Head of caudate nucleus (tissue), 42 donors: Measurements from ENCODE around the gene CEP170.

ENCODE experiments used
- DNase-seq, 42 donors: peaks; one replicate each; pipeline versions ENCODE4 v3.0.0 to v3.0.0-alpha.2; 2020 to 2021; ENCODE audit warnings: mixed read lengths in 7 of 42
- intact Hi-C: fragments of 100-400 bp; cut with DNase I; formaldehyde crosslinking; loops from one replicate; pipeline ENCODE4 v1.15.0; 2022

Gene CEP170

GRCh38 chr1:243269461-243269801 is 14.3 kb upstream of the CEP170 start:
- intact Hi-C loops = no loop called here
- peak in 1 of 42 donors; percentile 13 for DNase-seq

DNA sequence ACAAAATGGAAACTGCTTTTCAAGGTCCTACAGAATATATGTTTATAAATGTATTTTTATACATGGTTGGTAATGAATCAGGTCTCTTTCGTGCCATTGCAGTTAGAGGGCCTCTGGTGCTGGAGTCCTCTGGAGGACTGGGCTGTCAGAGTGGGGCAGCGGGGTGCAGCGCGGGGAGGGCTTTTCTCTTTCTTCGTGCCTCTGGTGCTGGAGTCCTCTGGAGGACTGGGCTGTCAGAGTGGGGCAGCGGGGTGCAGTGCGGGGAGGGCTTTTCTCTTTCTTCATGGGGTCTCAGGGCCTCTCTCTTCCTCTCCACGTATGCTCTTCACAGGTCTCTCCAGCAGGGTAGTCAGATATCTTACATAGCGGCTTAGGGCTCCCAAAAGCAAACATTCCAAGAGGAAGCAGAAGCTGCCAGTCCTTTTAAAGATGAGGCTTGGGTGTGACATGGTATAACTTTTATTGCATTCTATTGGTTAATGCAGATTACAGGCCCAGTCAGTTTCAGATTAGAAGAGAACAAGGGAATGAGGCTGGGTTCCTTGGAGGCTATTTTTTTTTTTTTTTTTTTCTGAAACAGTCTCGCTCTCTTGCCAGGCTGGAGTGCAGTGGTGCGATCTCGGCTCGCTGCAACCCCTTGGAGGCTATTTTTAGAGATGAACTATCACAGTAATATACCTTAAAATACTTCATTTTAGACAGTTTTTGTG is 13.8 kb upstream of the CEP170 start:
- intact Hi-C loops = no loop called here
- DNase-seq = peak in 1 of 42 donors; percentile 20

- intact Hi-C loops = no loop called here
- DNase-seq = no peak
These were observed 13.0 kb upstream of the CEP170 start for GRCh38 chr1:243267914-243268653.

DNA sequence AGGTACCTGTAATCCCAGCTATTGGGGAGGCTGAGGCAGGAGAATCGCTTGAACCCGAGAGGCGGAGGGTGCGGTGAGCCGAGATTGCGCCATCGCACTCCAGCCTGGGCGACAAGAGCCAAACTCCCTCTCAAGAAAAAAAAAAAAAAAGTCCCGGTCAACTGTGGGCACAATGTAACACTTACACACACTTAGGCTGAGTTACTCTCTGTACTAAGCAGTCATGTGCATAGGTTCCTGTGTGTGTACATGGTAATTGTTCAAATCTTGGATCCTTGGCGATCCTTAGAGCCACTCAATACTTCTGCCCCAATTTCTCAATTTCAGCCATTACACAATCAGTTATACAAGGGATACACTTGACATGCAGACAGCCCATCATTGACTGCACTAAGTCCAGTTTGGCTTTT is 12.4 kb upstream of the CEP170 start:
- no peak for DNase-seq
- intact Hi-C loops = no loop called here

DNA sequence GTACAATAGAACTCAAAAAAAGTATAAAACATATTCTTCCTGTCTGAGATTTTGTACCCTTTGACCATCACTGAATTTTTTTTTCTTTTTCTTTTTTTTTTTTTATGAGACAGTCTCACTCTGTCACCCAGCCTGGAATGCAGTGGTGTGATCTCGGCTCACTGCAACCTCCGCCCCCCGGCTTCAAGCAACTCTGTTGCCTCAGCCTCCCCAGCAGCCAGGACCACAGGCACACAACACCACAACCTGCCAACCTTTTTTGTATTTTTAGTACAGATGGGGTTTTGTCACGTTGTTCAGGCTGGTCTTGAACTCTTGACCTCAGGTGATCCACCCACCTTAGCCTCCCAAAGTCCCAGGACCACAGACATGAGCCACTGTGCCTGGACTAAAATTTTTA is 11.2 kb upstream of the CEP170 start:
- intact Hi-C loops = no loop called here
- DNase-seq = no peak

DNA sequence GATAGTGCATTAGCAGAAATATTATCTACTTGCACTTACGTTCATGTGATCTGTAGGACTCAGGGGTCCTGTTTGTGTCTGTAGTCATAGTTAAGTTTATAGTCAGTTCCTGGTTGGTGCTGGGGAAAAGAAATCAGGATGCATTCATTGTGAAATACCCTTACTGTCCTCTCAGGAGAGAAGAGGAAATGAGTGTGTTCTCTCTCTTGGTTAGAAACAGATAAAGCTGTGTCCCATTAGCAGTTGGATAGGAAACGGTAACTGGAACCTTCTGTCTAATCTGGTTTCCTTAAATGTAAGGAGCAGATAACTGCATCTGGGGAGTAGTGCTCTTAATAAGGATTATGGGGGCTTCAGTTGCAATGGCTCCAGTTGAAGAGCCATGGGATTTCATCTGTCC is 9.6 kb upstream of the CEP170 start:
- no peak for DNase-seq
- intact Hi-C loops = no loop called here

- no peak for DNase-seq
- intact Hi-C loops = no loop called here
These were observed 6.3 kb upstream of the CEP170 start for GRCh38 chr1:243261390-243261789.

GRCh38 chr1:243260221-243260880 is 5.3 kb upstream of the CEP170 start:
- DNase-seq = no peak
- intact Hi-C loops = no loop called here

DNA sequence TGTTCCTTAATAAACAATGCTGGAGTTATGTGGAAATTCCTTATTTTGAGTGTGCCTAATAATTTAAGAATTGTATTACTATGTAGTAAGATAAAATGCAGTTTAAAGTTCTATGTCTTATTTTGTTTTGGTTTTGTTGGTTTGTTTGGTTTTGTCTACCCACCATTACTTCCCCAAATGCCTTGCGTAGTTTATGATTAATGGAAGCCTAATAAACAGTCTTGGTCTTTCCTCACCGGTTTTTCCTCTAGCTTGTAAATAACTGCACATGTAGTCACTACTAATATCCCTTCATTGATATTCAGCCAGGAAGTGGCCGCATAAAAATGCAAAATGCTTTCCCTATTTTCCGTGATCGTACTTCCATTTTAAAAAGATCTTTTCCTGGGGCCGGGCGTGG is 3.6 kb upstream of the CEP170 start:
- no peak for DNase-seq
- intact Hi-C loops = loop anchor here (10.0 kb wide), 1 partner anchor 796 kb away; the partner anchor contains the start of gene ZBTB18

- DNase-seq = no peak
- intact Hi-C loops = loop anchor here (10.0 kb wide), 1 partner anchor 798 kb away; the partner anchor contains the start of gene ZBTB18
These were observed 2.1 kb upstream of the CEP170 start for GRCh38 chr1:243257189-243257588.

GRCh38 chr1:243256590-243256989 is 1.5 kb upstream of the CEP170 start:
- DNase-seq = no peak
- intact Hi-C loops = loop anchor here (10.0 kb wide), 1 partner anchor 798 kb away; the partner anchor contains the start of gene ZBTB18

DNA sequence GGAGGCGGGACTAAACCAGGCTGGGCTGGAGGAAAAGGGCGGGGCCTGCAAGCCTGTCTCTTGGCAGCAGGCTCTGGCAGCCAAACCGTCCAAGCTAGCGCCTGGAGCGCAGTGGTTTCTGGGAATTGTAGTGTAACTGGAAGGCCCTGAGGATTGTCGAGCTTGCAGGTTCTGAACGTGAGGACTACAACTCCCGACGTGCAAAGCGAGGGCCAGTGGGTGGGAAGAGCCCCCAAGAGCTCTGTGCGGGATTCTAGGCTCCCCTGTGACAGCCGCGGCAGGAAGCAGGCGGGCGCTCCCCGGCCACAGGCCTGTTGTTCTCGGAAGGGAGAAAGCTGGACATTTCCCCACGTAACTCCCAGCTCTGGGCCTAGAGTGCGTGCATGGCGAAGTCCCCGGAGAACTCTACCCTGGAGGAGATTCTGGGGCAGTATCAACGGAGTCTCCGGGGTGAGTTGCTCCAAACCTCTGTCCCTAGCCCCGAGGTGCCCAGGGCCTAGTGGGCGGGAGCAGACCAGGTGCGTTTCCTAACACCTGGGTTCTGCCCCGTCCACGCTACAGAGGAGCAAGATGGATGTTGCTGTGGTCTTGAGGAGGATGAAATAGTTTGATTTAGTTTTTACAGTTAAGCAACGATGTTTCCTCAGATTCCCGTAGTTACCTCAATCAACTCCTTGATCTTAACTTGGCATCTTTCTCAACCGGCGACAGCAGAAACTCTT is 871 bp upstream of the CEP170 start, which contains the start of gene SDCCAG8:
Gene SDCCAG8 (plus strand): TSS at position 251 of the 722 bp plus-strand sequence. CDS start 133 bp downstream, at position 384.
- intact Hi-C loops = loop anchor here (2.0 to 10.0 kb wide), 2 partner anchors 61 to 799 kb away; partner anchors contain the start of gene ZBTB18
- DNase-seq = peak; percentile 96 to 100 (median 99)

DNA sequence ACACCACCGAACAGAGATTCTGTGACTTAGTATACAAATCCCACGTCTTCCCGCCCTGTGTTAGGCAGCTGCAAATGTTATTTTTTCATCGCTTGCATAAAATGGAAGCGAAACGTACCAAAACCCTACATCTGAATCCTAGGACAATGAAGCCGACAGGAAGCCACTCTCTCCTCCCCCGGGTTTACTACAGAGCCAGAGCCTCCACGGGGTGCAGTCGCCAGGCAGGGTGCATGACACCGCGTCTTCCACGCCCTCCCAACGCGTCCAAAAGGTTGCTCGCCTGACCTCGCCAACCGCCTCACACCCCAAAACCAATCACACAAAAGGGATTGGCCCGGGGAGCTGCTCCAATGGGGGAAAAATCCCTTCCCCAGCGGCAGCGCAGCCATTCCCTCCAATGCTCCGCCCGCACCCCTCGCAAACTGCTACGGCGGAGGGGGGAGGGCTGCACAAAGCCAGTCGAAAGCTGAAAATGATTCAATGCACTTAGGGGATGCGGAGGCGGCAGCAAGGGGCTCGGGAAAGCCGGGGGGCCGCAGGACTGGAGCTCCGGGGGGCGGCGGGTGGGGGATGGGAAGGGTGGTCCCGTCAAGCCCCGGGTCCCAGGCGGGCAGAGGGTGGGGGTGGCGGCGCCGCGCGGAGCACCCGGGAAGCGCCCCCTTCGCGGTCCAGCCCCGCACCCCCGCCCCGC is 701 bp downstream of the CEP170 start:
- DNase-seq = peak; percentile 26 to 86 (median 72)
- intact Hi-C loops = loop anchor here (2.0 to 10.0 kb wide), 2 partner anchors 62 to 800 kb away; partner anchors contain the start of gene ZBTB18

DNA sequence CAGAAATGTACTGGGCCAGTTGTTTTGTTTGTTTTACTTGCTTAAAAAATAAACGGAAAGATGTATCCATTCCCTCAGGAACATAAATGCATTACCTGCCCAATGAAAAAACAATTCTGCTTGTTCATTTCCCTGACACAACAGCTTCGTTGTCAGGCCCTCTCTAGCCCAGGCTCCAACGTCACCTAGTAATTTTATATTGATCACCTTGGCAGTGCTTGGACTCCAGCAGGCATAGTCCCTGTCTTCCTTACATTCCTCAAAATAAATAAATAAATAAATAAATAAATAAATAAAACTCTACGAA is 1.2 kb downstream of the CEP170 start:
- DNase-seq = peak in 4 of 42 donors; percentile 15 to 50 (median 37)
- intact Hi-C loops = loop anchor here (2.0 to 10.0 kb wide), 2 partner anchors 63 to 801 kb away; partner anchors contain the start of gene ZBTB18

GRCh38 chr1:243253211-243253925 is 1.7 kb downstream of the CEP170 start:
- no peak for DNase-seq
- intact Hi-C loops = loop anchor here (10.0 kb wide), 1 partner anchor 801 kb away; the partner anchor contains the start of gene ZBTB18

GRCh38 chr1:243251539-243251938 is 3.5 kb downstream of the CEP170 start:
- no peak for DNase-seq
- intact Hi-C loops = loop anchor here (10.0 kb wide), 1 partner anchor 803 kb away; the partner anchor contains the start of gene ZBTB18

- no peak for DNase-seq
- intact Hi-C loops = loop anchor here (10.0 kb wide), 1 partner anchor 805 kb away; the partner anchor contains the start of gene ZBTB18
These were observed 5.0 kb downstream of the CEP170 start for GRCh38 chr1:243250102-243250501.

DNA sequence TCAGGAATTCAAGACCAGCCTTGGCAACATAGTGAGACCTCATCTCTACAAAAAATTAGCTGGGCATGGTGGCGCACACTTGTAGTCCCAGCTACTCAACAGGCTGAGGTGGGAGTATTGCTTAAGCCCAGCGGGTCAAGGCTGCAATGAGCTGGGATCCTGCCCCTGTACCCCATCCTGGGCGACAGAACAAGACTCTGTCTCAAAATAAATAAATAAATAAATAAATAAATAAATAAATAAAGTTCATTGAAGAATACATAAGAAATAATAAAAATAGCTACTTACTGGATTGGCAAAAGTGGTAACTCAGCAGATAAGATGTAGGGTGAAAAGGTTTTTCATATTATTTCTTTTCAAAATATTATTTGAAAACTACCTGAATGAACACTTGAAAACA is 5.9 kb downstream of the CEP170 start:
- intact Hi-C loops = no loop called here
- no peak for DNase-seq
